ENCODE measurements around the gene FAM76A.

DNA sequence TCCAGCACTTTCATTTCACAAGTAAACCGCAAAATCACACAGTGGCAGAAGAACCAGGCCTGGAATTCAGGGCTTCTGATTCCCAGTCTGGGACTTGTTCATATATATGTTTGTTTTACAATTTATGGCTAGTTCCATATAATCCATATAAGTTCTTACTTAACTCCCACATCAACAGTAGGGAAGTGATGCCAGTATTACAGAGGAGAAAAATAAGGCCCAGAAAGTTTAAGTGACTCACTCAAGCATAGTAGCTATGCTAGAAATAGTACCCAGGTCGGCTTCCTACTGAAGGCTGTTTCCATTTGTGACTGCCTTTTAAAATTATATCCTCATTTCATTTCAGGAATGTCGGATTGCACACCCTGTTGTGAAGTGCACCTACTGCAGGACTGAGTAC, 1.4 kb downstream of the FAM76A start:
- TF ChIP-seq SNAI2 (CRISPR knock-in tag; IDR thresholded peaks at IDR 0.05): no peak
- TF ChIP-seq OSR1 (CRISPR knock-in tag; IDR thresholded peaks at IDR 0.05): no peak
- no peak for TF ChIP-seq ZFP30 (CRISPR knock-in tag; IDR thresholded peaks at IDR 0.05)
- TF ChIP-seq, protein P1, sequence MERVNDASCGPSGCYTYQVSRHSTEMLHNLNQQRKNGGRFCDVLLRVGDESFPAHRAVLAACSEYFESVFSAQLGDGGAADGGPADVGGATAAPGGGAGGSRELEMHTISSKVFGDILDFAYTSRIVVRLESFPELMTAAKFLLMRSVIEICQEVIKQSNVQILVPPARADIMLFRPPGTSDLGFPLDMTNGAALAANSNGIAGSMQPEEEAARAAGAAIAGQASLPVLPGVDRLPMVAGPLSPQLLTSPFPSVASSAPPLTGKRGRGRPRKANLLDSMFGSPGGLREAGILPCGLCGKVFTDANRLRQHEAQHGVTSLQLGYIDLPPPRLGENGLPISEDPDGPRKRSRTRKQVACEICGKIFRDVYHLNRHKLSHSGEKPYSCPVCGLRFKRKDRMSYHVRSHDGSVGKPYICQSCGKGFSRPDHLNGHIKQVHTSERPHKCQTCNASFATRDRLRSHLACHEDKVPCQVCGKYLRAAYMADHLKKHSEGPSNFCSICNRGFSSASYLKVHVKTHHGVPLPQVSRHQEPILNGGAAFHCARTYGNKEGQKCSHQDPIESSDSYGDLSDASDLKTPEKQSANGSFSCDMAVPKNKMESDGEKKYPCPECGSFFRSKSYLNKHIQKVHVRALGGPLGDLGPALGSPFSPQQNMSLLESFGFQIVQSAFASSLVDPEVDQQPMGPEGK (CRISPR knock-in tag; IDR thresholded peaks at IDR 0.05; ENCODE audit: borderline replicate concordance): no peak
- TF ChIP-seq RARB (CRISPR knock-in tag; IDR thresholded peaks at IDR 0.05): no peak
- no peak for TF ChIP-seq ARNTL (CRISPR knock-in tag; IDR thresholded peaks at IDR 0.05; ENCODE audit: borderline replicate concordance, low read depth)
- no peak for TF ChIP-seq BACH2 (CRISPR knock-in tag; IDR thresholded peaks at IDR 0.05; ENCODE audit: borderline replicate concordance)
- no peak for TF ChIP-seq GLIS3 (CRISPR knock-in tag; IDR thresholded peaks at IDR 0.05)
- TF ChIP-seq ZFP3 (CRISPR knock-in tag; IDR thresholded peaks at IDR 0.05): no peak
- no peak for TF ChIP-seq TOX (CRISPR knock-in tag; IDR thresholded peaks at IDR 0.05; ENCODE audit: borderline replicate concordance)
- TF ChIP-seq ESRRG (CRISPR knock-in tag; IDR thresholded peaks at IDR 0.05): no peak
- no peak for TF ChIP-seq TSHZ2 (CRISPR knock-in tag; IDR thresholded peaks at IDR 0.05)
- no peak for TF ChIP-seq CSDC2 (CRISPR knock-in tag; IDR thresholded peaks at IDR 0.05)
- TF ChIP-seq ZC3H10 (CRISPR knock-in tag; IDR thresholded peaks at IDR 0.05): no peak
